Smooth muscle cell (in vitro differentiated cells): ENCODE measurements around the gene S100A13. TPM values are rescaled to one million over a fixed set of nuclear protein-coding genes. Genes with fewer than 3 reads are reported as not detected.

Experiments
- DNase-seq: peaks from one replicate; lab custom pipeline; 2025; ENCODE audit not compliant: unreplicated experiment; lab: John Stamatoyannopoulos, UW
- H2AFZ ChIP-seq: fragments of 200-600 bp; sonication (generic); 2 replicates; pipeline ENCODE4 v1.6.0; 2016; ENCODE audit warnings: antibody characterized with exemption, low read depth, mild to moderate bottlenecking
- H3F3A ChIP-seq: fragments of 200-600 bp; sonication (generic); 2 replicates; pipeline ENCODE4 v1.6.0; 2017; ENCODE audit warnings: antibody characterized with exemption, low read depth
- H3K27ac ChIP-seq: fragments of 200-600 bp; sonication (generic); 2 replicates; pipeline ENCODE4 v1.5.1; 2016; ENCODE audit warnings: low read depth, mild to moderate bottlenecking
- H3K27me3 ChIP-seq: fragments of 200-600 bp; sonication (generic); 2 replicates; pipeline ENCODE4 v1.6.1; 2016; ENCODE audit warnings: low read depth, mild to moderate bottlenecking
- H3K36me3 ChIP-seq: fragments of 200-600 bp; sonication (generic); 2 replicates; pipeline ENCODE4 v1.5.1; 2016; ENCODE audit warnings: low read depth
- H3K4me1 ChIP-seq: fragments of 200-600 bp; sonication (generic); 2 replicates; pipeline ENCODE4 v1.5.1; 2016; ENCODE audit warnings: low read depth
- H3K4me2 ChIP-seq: fragments of 200-600 bp; sonication (generic); 2 replicates; pipeline ENCODE4 v1.6.0; 2016; ENCODE audit warnings: mild to moderate bottlenecking
- H3K4me3 ChIP-seq: fragments of 200-600 bp; sonication (generic); 2 replicates; pipeline ENCODE4 v1.5.1; 2016; ENCODE audit warnings: mild to moderate bottlenecking
- H3K79me2 ChIP-seq: fragments of 200-600 bp; sonication (generic); 2 replicates; pipeline ENCODE4 v1.6.0; 2016; ENCODE audit warnings: low read depth, mild to moderate bottlenecking
- H3K9ac ChIP-seq: fragments of 200-600 bp; sonication (generic); 2 replicates; pipeline ENCODE4 v1.6.0; 2016; ENCODE audit warnings: low read depth
- H3K9me3 ChIP-seq: fragments of 200-600 bp; sonication (generic); replicated peaks from 2 replicates; pipeline ENCODE4 v1.5.1; 2016; ENCODE audit warnings: low read depth
- H4K20me1 ChIP-seq: fragments of 200-600 bp; sonication (generic); 2 replicates; pipeline ENCODE4 v1.6.0; 2016; ENCODE audit warnings: low read depth
- CTCF ChIP-seq: fragments of 200-600 bp; sonication (generic); IDR thresholded peaks from 2 replicates; pipeline ENCODE4 v1.5.1; 2017; ENCODE audit warnings: borderline replicate concordance, mild to moderate bottlenecking, antibody characterized with exemption; ENCODE audit not compliant: insufficient read depth, poor library complexity, severe bottlenecking
- WGBS: methylation state at CpG from one replicate; pipeline ENCODE4 v1.1.7; 2016; ENCODE audit warnings: low lambda C conversion rate; 5-methylcytosine and 5-hydroxymethylcytosine counted together
- polyA plus RNA-seq: library from polyadenylated mRNA; unstranded; fragments of >200 nt; fragmentation: Nextera tagmentation; extraction: Ambion mirVana; gene quantifications from 2 replicates; pipeline ENCODE4 v1.2.1, GENCODE V29; 2016
- total RNA-seq: library from RNA; depleted of rRNA; stranded (reverse); fragments of >200 nt; gene quantifications from 2 replicates; pipeline ENCODE4 v1.2.3, GENCODE V29; 2014

S100A13 gene
- total and polyA plus RNA-seq, 2 experiments from 2014 or later = 158 to 498 TPM

GRCh38 chr1:153612111-153612754 lies 15.1 kb downstream of the S100A13 start:
- Histone ChIP-seq H3K27me3 (no peaks in the 10 kb centered on the region), H3F3A (peaks cover 16% of the 10 kb centered on the region), H3K27ac (peak overlapping the region; percentile 69), H3K4me1 (peaks cover 47% of the 10 kb centered on the region), H3K79me2 (peaks cover 33% of the 10 kb centered on the region), H3K4me2 (peak overlapping the region; percentile 99), H3K9ac (peak overlapping the region; percentile 86), H3K36me3 (no peaks in the 10 kb centered on the region), H4K20me1 (no peaks in the 10 kb centered on the region), H3K9me3 (no peaks in the 10 kb centered on the region), H3K4me3 (peak overlapping the region; percentile 79), H2AFZ (no peak overlapping the region)
- 61% methylated on average over 11 of the region's 11 CpGs for WGBS
- no peak for DNase-seq
- TF ChIP-seq CTCF = no peak

DNA sequence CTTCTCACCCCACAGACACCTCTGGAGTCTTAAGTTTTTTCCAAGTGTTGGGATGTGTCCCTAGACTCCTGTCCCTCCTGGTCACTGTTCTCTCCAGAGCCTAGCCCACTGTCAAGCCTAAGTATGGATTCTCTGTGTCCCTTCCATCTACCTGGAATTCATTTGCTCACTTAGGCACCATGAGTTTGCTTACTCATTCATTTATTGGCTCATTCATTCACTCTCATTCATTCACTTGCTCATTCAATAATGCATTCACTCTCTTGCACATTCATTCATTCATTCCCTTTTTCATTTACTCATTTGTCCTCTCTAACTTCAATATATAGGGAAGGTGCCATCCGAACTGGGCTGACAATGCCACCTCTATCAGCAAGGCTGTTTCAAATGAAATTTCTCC lies 15.9 kb downstream of the S100A13 start:
- Histone ChIP-seq H3K9ac (peak overlapping the region; percentile 86), H3K9me3 (no peaks in the 10 kb centered on the region), H3F3A (peaks cover 16% of the 10 kb centered on the region), H3K4me1 (peaks cover 47% of the 10 kb centered on the region), H3K27me3 (no peaks in the 10 kb centered on the region), H3K79me2 (peaks cover 33% of the 10 kb centered on the region), H3K27ac (peak overlapping the region; percentile 69), H3K4me3 (peak overlapping the region; percentile 79), H4K20me1 (no peaks in the 10 kb centered on the region), H3K4me2 (peak overlapping the region; percentile 99), H3K36me3 (no peaks in the 10 kb centered on the region), H2AFZ (no peak overlapping the region)
- 100% methylated on average over 1 of the region's 1 CpG for whole genome bisulfite sequencing
- TF ChIP-seq CTCF = no peak
- DNase-seq = no peak

GRCh38 chr1:153610811-153611301 lies 16.4 kb downstream of the S100A13 start:
- H3K4me2 ChIP-seq = peak overlapping the region; percentile 99
- DNase-seq = no peak
- WGBS = 56% methylated on average over 4 of the region's 7 CpGs
- H2AFZ ChIP-seq = no peak overlapping the region
- H3K79me2 ChIP-seq = peaks cover 33% of the 10 kb centered on the region
- H3K4me3 ChIP-seq = peak overlapping the region; percentile 79
- no peaks in the 10 kb centered on the region for H3K36me3 ChIP-seq
- H3K27ac ChIP-seq = peak overlapping the region; percentile 93
- peak overlapping the region; percentile 17 for H3K9ac ChIP-seq
- H3F3A ChIP-seq = peaks cover 16% of the 10 kb centered on the region
- H3K27me3 ChIP-seq = no peaks in the 10 kb centered on the region
- H4K20me1 ChIP-seq = no peaks in the 10 kb centered on the region
- TF ChIP-seq CTCF = no peak
- H3K9me3 ChIP-seq = no peaks in the 10 kb centered on the region
- H3K4me1 ChIP-seq = peaks cover 47% of the 10 kb centered on the region

- Histone ChIP-seq H3K4me2 (peak overlapping the region; percentile 99), H3K27ac (peak overlapping the region; percentile 93), H4K20me1 (no peaks in the 10 kb centered on the region), H3K9me3 (no peaks in the 10 kb centered on the region), H3K27me3 (no peaks in the 10 kb centered on the region), H3K4me1 (peaks cover 47% of the 10 kb centered on the region), H3F3A (peaks cover 16% of the 10 kb centered on the region), H3K79me2 (peaks cover 33% of the 10 kb centered on the region), H3K4me3 (peak overlapping the region; percentile 21), H3K36me3 (no peaks in the 10 kb centered on the region), H2AFZ (no peak overlapping the region), H3K9ac (peak overlapping the region; percentile 17)
- 59% methylated on average over 4 of the region's 4 CpGs for WGBS
- no peak for DNase-seq
- TF ChIP-seq CTCF = no peak
Observed at GRCh38 chr1:153610334-153610733, 17.0 kb downstream of the S100A13 start.
